GM21423 (cell line): ENCODE results near the gene RNU4-1.
A peak's percentile ranks its signal among the peaks of the same experiment; 100 is the strongest.
"Not testable (repeated sequence)": the region's sequence is repeated elsewhere in the genome, so short reads cannot be mapped to it uniquely, and the experiment has no call there.

Experiments used
- ATAC-seq: cut with Tn5 transposase; IDR thresholded peaks from one replicate; pipeline ENCODE4 v1.9.1; 2021; ENCODE audit warnings: mild to moderate bottlenecking, moderate library complexity; ENCODE audit not compliant: unreplicated experiment

RNU4-1 gene

GRCh38 chr12:120292661-120293531 lies at the start of gene RNU4-1:
RNU4-1 (minus strand) TSS chr12:120293237.
- ATAC-seq: peak; percentile 45

- ATAC-seq: no peak
Measured at GRCh38 chr12:120342175-120343038, 49.4 kb upstream of the RNU4-1 start.

GRCh38 chr12:120339256-120339655 lies 46.2 kb upstream of the RNU4-1 start:
- ATAC-seq: no peak

GRCh38 chr12:120337730-120338129 lies 44.7 kb upstream of the RNU4-1 start:
- ATAC-seq: no peak

- ATAC-seq: not testable (repeated sequence)
Measured at GRCh38 chr12:120336392-120336791, 43.4 kb upstream of the RNU4-1 start.

- ATAC-seq: not testable (repeated sequence)
Measured at GRCh38 chr12:120335447-120335846, 42.4 kb upstream of the RNU4-1 start.

- no peak for ATAC-seq
Measured at GRCh38 chr12:120332523-120332922, 39.5 kb upstream of the RNU4-1 start.

- ATAC-seq: no peak
Measured at GRCh38 chr12:120332041-120332440, 39.0 kb upstream of the RNU4-1 start.

- no peak for ATAC-seq
Measured at GRCh38 chr12:120331390-120331789, 38.4 kb upstream of the RNU4-1 start.

- ATAC-seq: no peak
Measured at GRCh38 chr12:120328228-120328627, 35.2 kb upstream of the RNU4-1 start.

GRCh38 chr12:120327593-120327992 lies 34.6 kb upstream of the RNU4-1 start, which contains the start of gene PLA2G1B:
PLA2G1B (minus strand) TSS chr12:120327779; CDS start chr12:120327753, 26 bp downstream.
- ATAC-seq: no peak

- ATAC-seq: no peak
Measured at GRCh38 chr12:120324841-120325417, 31.9 kb upstream of the RNU4-1 start.

- ATAC-seq: no peak
Measured at GRCh38 chr12:120323772-120324171, 30.7 kb upstream of the RNU4-1 start.

GRCh38 chr12:120321382-120322202 lies 28.6 kb upstream of the RNU4-1 start:
- ATAC-seq: no peak

GRCh38 chr12:120317224-120318105 lies 24.4 kb upstream of the RNU4-1 start:
- peak; percentile 98 for ATAC-seq

GRCh38 chr12:120316798-120317223 lies 23.8 kb upstream of the RNU4-1 start:
- ATAC-seq: no peak

GRCh38 chr12:120314220-120314619 lies 21.2 kb upstream of the RNU4-1 start:
- no peak for ATAC-seq

GRCh38 chr12:120301962-120302815 lies 9.2 kb upstream of the RNU4-1 start, which contains the start of gene SIRT4:
SIRT4 (plus strand) TSS chr12:120302321; CDS start chr12:120303562, 1,241 bp downstream.
- peak; percentile 98 for ATAC-seq

- peak; percentile 1 for ATAC-seq
Measured at GRCh38 chr12:120292411-120292660, 701 bp downstream of the RNU4-1 start.
